Immature natural killer cell (primary cell): ENCODE results near the gene TTYH2. TPM values are rescaled to one million over a fixed set of nuclear protein-coding genes. Genes with fewer than 3 reads are reported as not detected.

Source experiments
- DNase-seq, 3 donors: peaks; one replicate each; pipeline ENCODE4 v3.0.0; 2022; ENCODE audit warnings: mixed read lengths in 1 of 3
- H3K27ac Mint-ChIP-seq, 6 donors: one replicate each; pipeline ENCODE4 v1.8.0; 2020; ENCODE audit warnings: mixed read lengths in 6 of 6, mild to moderate bottlenecking in 5 of 6, inconsistent platforms in 4 of 6, moderate library complexity in 3 of 6
- H3K27me3 Mint-ChIP-seq, 3 donors: one replicate each; pipeline ENCODE4 v1.8.0; 2020 to 2021; ENCODE audit warnings: low read depth in 3 of 3, mild to moderate bottlenecking in 3 of 3, mixed read lengths in 3 of 3, moderate library complexity in 3 of 3, inconsistent platforms in 1 of 3
- H3K36me3 Mint-ChIP-seq, 3 donors: one replicate each; pipeline ENCODE4 v1.8.0; 2020; ENCODE audit warnings: mixed read lengths in 3 of 3, inconsistent platforms in 2 of 3, mild to moderate bottlenecking in 2 of 3
- H3K4me1 Mint-ChIP-seq, 2 donors: one replicate each; pipeline ENCODE4 v1.8.0; 2020; ENCODE audit warnings: inconsistent platforms in 2 of 2, mild to moderate bottlenecking in 2 of 2, mixed read lengths in 2 of 2, moderate library complexity in 1 of 2
- H3K4me3 Mint-ChIP-seq, 5 donors: one replicate each; pipeline ENCODE4 v1.8.0; 2020; ENCODE audit warnings: mild to moderate bottlenecking in 5 of 5, mixed read lengths in 5 of 5, inconsistent platforms in 3 of 5, moderate library complexity in 3 of 5
- H3K9me3 Mint-ChIP-seq, 6 donors: one replicate each; pipeline ENCODE4 v1.8.0; 2020; ENCODE audit warnings: mild to moderate bottlenecking in 6 of 6, mixed read lengths in 6 of 6, inconsistent platforms in 4 of 6, moderate library complexity in 3 of 6
- polyA plus RNA-seq, 3 donors: library from polyadenylated mRNA; unstranded; fragments of 300-500 nt; fragmentation: Illumina TruSeq; gene quantifications; one replicate each; pipeline ENCODE4 v1.2.3, GENCODE V29; 2021

The TTYH2 gene
- polyA plus RNA-seq: 1 to 10 TPM in 2 of 3 donors, under 1 TPM in 1; 0.15 to 2.0 (median 1.1) TPM

DNA sequence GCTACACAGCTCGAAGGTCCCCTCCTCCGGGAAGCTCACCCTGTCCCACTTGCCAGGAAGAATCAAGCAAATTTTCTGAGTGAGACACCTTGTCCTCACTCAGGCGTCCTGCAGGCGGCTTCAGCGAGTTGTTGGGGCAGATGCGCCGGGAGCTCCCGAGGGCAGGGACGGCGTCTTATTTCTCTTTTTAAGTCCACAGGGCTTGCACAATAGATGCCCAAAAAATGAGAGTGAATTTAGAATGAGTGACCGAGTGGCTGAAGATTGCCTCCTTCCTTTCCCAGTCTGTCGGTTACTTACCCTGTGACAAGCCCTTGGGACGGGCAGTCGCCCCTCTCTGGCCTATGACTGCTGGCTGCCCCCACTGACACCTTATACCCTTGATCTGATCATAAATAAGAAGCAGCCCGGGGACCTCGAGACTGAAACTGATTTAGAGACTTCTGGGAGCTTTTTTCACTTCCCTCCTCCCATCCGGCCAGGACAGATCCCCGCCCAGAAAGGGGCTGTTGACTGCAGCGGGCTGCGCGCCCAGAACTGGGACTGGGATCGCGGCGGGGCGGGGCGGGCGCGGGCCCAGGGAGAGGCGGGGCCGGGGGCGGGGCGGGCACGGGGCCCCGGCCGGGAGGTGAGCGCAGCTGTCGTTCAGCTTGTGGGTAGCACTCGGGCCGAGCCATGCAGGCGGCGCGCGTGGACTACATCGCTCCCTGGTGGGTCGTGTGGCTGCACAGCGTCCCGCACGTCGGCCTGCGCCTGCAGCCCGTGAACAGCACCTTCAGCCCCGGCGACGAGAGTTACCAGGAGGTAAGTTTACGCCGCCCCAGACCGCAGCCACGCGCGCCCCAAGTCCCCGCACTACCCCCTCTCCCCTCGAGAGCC, at the start of gene TTYH2:
TTYH2 (plus strand) TSS at position 659 of the 879 bp plus-strand sequence; CDS start at position 676, 17 bp downstream.
- Mint-ChIP-seq H3K9me3 (no peaks in the 10 kb centered on the region), H3K27ac (peak within 1 kb of the TSS; percentile 61 to 93 (median 82))

GRCh38 chr17:74163836-74164235, 49.5 kb upstream of the TTYH2 start:
- H3K9me3 Mint-ChIP-seq: no peaks in the 10 kb centered on the region
- no peak overlapping the region for H3K4me3 Mint-ChIP-seq
- peaks cover 0 to 8% (median 5%) of the 10 kb centered on the region in 3 donors for H3K27me3 Mint-ChIP-seq
- H3K36me3 Mint-ChIP-seq: no peaks in the 10 kb centered on the region
- no peak overlapping the region for H3K27ac Mint-ChIP-seq
- DNase-seq: no peak
- no peaks in the 10 kb centered on the region for H3K4me1 Mint-ChIP-seq

More for the DNA sequence above, at the start of gene TTYH2:
- H3K27me3 Mint-ChIP-seq: peaks cover 6 to 8% (median 8%) of the 10 kb centered on the region in 3 donors
- H3K4me3 Mint-ChIP-seq: peak within 1 kb of the TSS; percentile 83 to 95 (median 88)
- peak; percentile 62 to 69 (median 69) for DNase-seq
- peaks cover 8 to 15% (median 12%) of the 10 kb centered on the region in 3 donors for H3K36me3 Mint-ChIP-seq
- H3K4me1 Mint-ChIP-seq: peaks cover 45 to 56% of the 10 kb centered on the region in 2 donors

- no peaks in the 10 kb centered on the region for H3K4me1 Mint-ChIP-seq
- no peaks in the 10 kb centered on the region for H3K9me3 Mint-ChIP-seq
- peaks cover 0 to 8% (median 6%) of the 10 kb centered on the region in 3 donors for H3K27me3 Mint-ChIP-seq
- no peak for DNase-seq
- no peaks in the 10 kb centered on the region for H3K36me3 Mint-ChIP-seq
- H3K4me3 Mint-ChIP-seq: no peak overlapping the region
- no peak overlapping the region for H3K27ac Mint-ChIP-seq
These were observed 48.8 kb upstream of the TTYH2 start for GRCh38 chr17:74164446-74165045.

DNA sequence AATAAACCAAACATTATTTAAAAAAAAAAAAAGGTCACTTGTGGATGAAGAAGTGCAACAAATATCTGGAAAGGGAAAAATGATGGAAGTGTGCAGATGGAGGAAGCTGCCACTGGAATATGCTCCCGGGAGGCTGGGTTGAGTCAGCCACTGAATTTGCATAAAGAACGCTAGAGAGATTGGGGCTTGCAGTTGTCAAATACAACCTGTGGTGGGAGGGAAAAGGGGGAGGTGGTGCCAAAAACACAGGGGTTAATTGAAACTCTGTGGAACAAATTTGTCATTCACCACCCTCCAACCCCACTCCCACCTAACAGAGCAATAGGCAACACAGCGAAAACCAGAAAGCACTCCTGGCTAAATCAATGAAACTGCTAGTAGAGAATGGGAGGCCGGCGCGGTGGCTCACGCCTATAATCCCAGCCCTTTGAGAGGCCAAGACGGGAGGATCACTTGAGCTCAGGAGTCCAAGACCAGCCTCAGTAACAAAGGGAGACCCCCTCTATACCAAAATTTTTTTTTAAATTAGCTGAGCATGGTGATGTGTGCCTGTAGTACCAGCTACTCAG, 47.5 kb upstream of the TTYH2 start:
- peaks cover 2 to 14% (median 5%) of the 10 kb centered on the region in 3 donors for H3K27me3 Mint-ChIP-seq
- DNase-seq: no peak
- H3K9me3 Mint-ChIP-seq: no peaks in the 10 kb centered on the region
- no peak overlapping the region for H3K27ac Mint-ChIP-seq
- no peak overlapping the region for H3K4me3 Mint-ChIP-seq
- no peaks in the 10 kb centered on the region for H3K4me1 Mint-ChIP-seq
- no peaks in the 10 kb centered on the region for H3K36me3 Mint-ChIP-seq

- Mint-ChIP-seq H3K4me1 (no peaks in the 10 kb centered on the region), H3K27me3 (peaks cover 7 to 20% (median 18%) of the 10 kb centered on the region in 3 donors), H3K36me3 (no peaks in the 10 kb centered on the region), H3K4me3 (no peak overlapping the region), H3K9me3 (no peaks in the 10 kb centered on the region), H3K27ac (no peak overlapping the region)
- DNase-seq: no peak
These were observed 42.4 kb upstream of the TTYH2 start for GRCh38 chr17:74170924-74171323.

DNA sequence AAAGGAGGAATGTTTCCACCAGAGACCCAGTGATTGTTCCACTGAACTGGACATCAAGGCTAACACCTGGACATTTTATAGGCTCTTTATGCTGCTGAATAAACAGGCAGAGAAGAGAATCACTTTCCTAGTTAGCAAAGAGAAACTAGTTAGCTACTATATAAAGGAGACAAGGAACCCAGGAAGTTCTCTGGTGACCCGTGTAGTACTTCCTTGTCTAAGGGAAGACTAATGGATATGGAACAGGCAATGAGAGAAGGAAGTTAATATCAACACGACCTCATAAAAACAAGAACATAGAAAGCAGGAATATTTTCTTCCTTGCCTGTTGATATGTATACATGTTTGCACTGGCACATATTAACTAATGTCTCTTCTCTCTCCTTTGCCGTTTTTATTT, 40.7 kb upstream of the TTYH2 start:
- Mint-ChIP-seq H3K4me3 (no peak overlapping the region), H3K9me3 (no peaks in the 10 kb centered on the region), H3K36me3 (no peaks in the 10 kb centered on the region), H3K27me3 (peaks cover 7 to 24% (median 23%) of the 10 kb centered on the region in 3 donors), H3K4me1 (no peaks in the 10 kb centered on the region), H3K27ac (no peak overlapping the region)
- DNase-seq: no peak

- no peaks in the 10 kb centered on the region for H3K9me3 Mint-ChIP-seq
- no peak overlapping the region for H3K27ac Mint-ChIP-seq
- peak in 1 of 3 donors; percentile 17 for DNase-seq
- H3K27me3 Mint-ChIP-seq: peaks cover 8 to 27% (median 12%) of the 10 kb centered on the region in 3 donors
- no peaks in the 10 kb centered on the region for H3K36me3 Mint-ChIP-seq
- H3K4me3 Mint-ChIP-seq: no peak overlapping the region
- H3K4me1 Mint-ChIP-seq: no peaks in the 10 kb centered on the region
These were observed 36.8 kb upstream of the TTYH2 start for GRCh38 chr17:74176546-74177001.

GRCh38 chr17:74177018-74177450, 36.3 kb upstream of the TTYH2 start:
- Mint-ChIP-seq H3K4me1 (no peaks in the 10 kb centered on the region), H3K27me3 (peaks cover 8 to 25% (median 14%) of the 10 kb centered on the region in 3 donors), H3K4me3 (no peak overlapping the region), H3K9me3 (no peaks in the 10 kb centered on the region), H3K36me3 (no peaks in the 10 kb centered on the region), H3K27ac (no peak overlapping the region)
- DNase-seq: no peak

- Mint-ChIP-seq H3K4me3 (no peak overlapping the region), H3K36me3 (no peaks in the 10 kb centered on the region), H3K9me3 (no peaks in the 10 kb centered on the region), H3K4me1 (no peaks in the 10 kb centered on the region), H3K27me3 (peaks cover 5 to 23% (median 14%) of the 10 kb centered on the region in 3 donors), H3K27ac (no peak overlapping the region)
- no peak for DNase-seq
These were observed 33.8 kb upstream of the TTYH2 start for GRCh38 chr17:74179576-74179975.

GRCh38 chr17:74180336-74180735, 33.0 kb upstream of the TTYH2 start:
- H3K27me3 Mint-ChIP-seq: peaks cover 5 to 22% (median 11%) of the 10 kb centered on the region in 3 donors
- no peaks in the 10 kb centered on the region for H3K4me1 Mint-ChIP-seq
- H3K4me3 Mint-ChIP-seq: no peak overlapping the region
- no peak overlapping the region for H3K27ac Mint-ChIP-seq
- no peaks in the 10 kb centered on the region for H3K36me3 Mint-ChIP-seq
- no peak for DNase-seq
- no peaks in the 10 kb centered on the region for H3K9me3 Mint-ChIP-seq

- Mint-ChIP-seq H3K27me3 (peaks cover 3 to 18% (median 8%) of the 10 kb centered on the region in 3 donors), H3K36me3 (no peaks in the 10 kb centered on the region), H3K4me1 (no peaks in the 10 kb centered on the region), H3K4me3 (no peak overlapping the region), H3K27ac (no peak overlapping the region), H3K9me3 (no peaks in the 10 kb centered on the region)
- DNase-seq: no peak
These were observed 32.0 kb upstream of the TTYH2 start for GRCh38 chr17:74181341-74181740.

GRCh38 chr17:74182041-74182723, 31.2 kb upstream of the TTYH2 start:
- Mint-ChIP-seq H3K36me3 (no peaks in the 10 kb centered on the region), H3K27ac (no peak overlapping the region)

GRCh38 chr17:74183411-74183810, 30.0 kb upstream of the TTYH2 start:
- H3K4me1 Mint-ChIP-seq: no peaks in the 10 kb centered on the region
- no peaks in the 10 kb centered on the region for H3K36me3 Mint-ChIP-seq
- H3K9me3 Mint-ChIP-seq: no peaks in the 10 kb centered on the region
- H3K27ac Mint-ChIP-seq: no peak overlapping the region
- no peak overlapping the region for H3K4me3 Mint-ChIP-seq
- H3K27me3 Mint-ChIP-seq: peaks cover 3 to 10% (median 5%) of the 10 kb centered on the region in 3 donors
- no peak for DNase-seq

More at GRCh38 chr17:74182041-74182723, 31.2 kb upstream of the TTYH2 start:
- no peak overlapping the region for H3K4me3 Mint-ChIP-seq
- H3K9me3 Mint-ChIP-seq: no peaks in the 10 kb centered on the region
- H3K27me3 Mint-ChIP-seq: peaks cover 3 to 13% (median 3%) of the 10 kb centered on the region in 3 donors
- no peak for DNase-seq
- H3K4me1 Mint-ChIP-seq: no peaks in the 10 kb centered on the region
